K562 (cell line): ENCODE data around the gene TOM1L2. TPM values are rescaled to one million over a fixed set of nuclear protein-coding genes. Genes with fewer than 3 reads are reported as not detected.
A peak's percentile ranks its signal among the peaks of the same experiment; 100 is the strongest.

Source experiments
- DIDO1 ChIP-seq: fragments of 450-650 bp; IDR thresholded peaks from 2 replicates; pipeline ENCODE4 v1.6.1; 2016; ENCODE audit warnings: low read depth, missing biosample characterization, missing genetic modification characterization
- HIVEP1 ChIP-seq: fragments of 250-450 bp; sonication (Bioruptor Pico); IDR thresholded peaks from 2 replicates; pipeline ENCODE4 v1.4.0; 2020; ENCODE audit warnings: mild to moderate bottlenecking
- KAT2B ChIP-seq: IDR thresholded peaks from one replicate; pipeline ENCODE4 v1.6.1; 2012; ENCODE audit warnings: low read depth, mild to moderate bottlenecking, control low read depth, inconsistent platforms, low read length, moderate library complexity
- LEF1 ChIP-seq: fragments of 450-650 bp; IDR thresholded peaks from 2 replicates; pipeline ENCODE4 v1.6.1; 2016; ENCODE audit warnings: mild to moderate bottlenecking
- MAFG ChIP-seq: fragments of 450-650 bp; conservative IDR thresholded peaks from 2 replicates; pipeline ENCODE4 v1.6.1; 2016; ENCODE audit warnings: missing genetic modification characterization, missing compliant biosample characterization
- NFE2 ChIP-seq: IDR thresholded peaks from 2 replicates; pipeline ENCODE4 v1.6.1; 2014; ENCODE audit warnings: antibody characterized with exemption, low read depth
- NFYB ChIP-seq: IDR thresholded peaks from 2 replicates; pipeline ENCODE4 v1.6.1; 2011; ENCODE audit warnings: mild to moderate bottlenecking, moderate library complexity; ENCODE audit not compliant: insufficient read length; ENCODE audit errors: extremely low read depth
- PHB ChIP-seq: fragments of 250-450 bp; sonication (Bioruptor Pico); IDR thresholded peaks from 2 replicates; pipeline ENCODE4 v1.5.0; 2021
- PTBP1 ChIP-seq: fragments of 200-400 bp; formaldehyde crosslinking; IDR thresholded peaks from 2 replicates; pipeline ENCODE4 v1.6.1; 2017; ENCODE audit warnings: low read depth, low read length
- RUNX1 ChIP-seq: sonication (generic); IDR thresholded peaks from 2 replicates; pipeline ENCODE4 v1.6.1; 2016; ENCODE audit warnings: antibody characterized with exemption, low read depth
- SAP30 ChIP-seq: fragments of 200-600 bp; sonication (generic); IDR thresholded peaks from 2 replicates; pipeline ENCODE4 v1.6.1; 2012; ENCODE audit warnings: borderline replicate concordance, low read depth, mild to moderate bottlenecking, moderate library complexity, low read length, control low read depth, inconsistent platforms; ENCODE audit not compliant: insufficient read depth, poor library complexity, severe bottlenecking
- SMC3 ChIP-seq: conservative IDR thresholded peaks from 2 replicates; pipeline ENCODE4 v1.6.1; 2011; ENCODE audit warnings: low read depth, low read length, improper control_type of control experiment; ENCODE audit not compliant: insufficient read depth
- XRCC5 ChIP-seq: fragments of 200-400 bp; formaldehyde crosslinking; IDR thresholded peaks from 2 replicates; pipeline ENCODE4 v1.6.1; 2017; ENCODE audit warnings: low read depth, mild to moderate bottlenecking, low read length
- ZFP30 ChIP-seq: fragments of 250-450 bp; sonication (Bioruptor Pico); IDR thresholded peaks from 2 replicates; pipeline ENCODE4 v1.8.0; 2022; ENCODE audit warnings: moderate library complexity, mild to moderate bottlenecking, inconsistent platforms, borderline replicate concordance
- ZFX ChIP-seq: sonication (generic); formaldehyde crosslinking; IDR thresholded peaks from 2 replicates; pipeline ENCODE4 v1.8.0; 2022; ENCODE audit warnings: mild to moderate bottlenecking, missing genetic modification reagents, moderate library complexity
- ZNF197 ChIP-seq: fragments of 200-800 bp; sonication (Bioruptor generic); IDR thresholded peaks from 2 replicates; pipeline ENCODE4 v1.6.1; 2016; ENCODE audit warnings: low read depth, missing genetic modification characterization, missing compliant biosample characterization
- ZNF23 ChIP-seq: fragments of 250-450 bp; sonication (Bioruptor Pico); IDR thresholded peaks from 2 replicates; pipeline ENCODE4 v1.4.0; 2020; ENCODE audit warnings: mild to moderate bottlenecking
- ZNF584 ChIP-seq: fragments of 200-800 bp; sonication (Bioruptor generic); IDR thresholded peaks from 2 replicates; pipeline ENCODE4 v1.6.1; 2016; ENCODE audit warnings: low read depth, mild to moderate bottlenecking, missing genetic modification characterization, missing compliant biosample characterization
- ZNF589 ChIP-seq: fragments of 200-800 bp; sonication (Bioruptor generic); IDR thresholded peaks from 2 replicates; pipeline ENCODE4 v1.6.1; 2016; ENCODE audit warnings: low read depth, missing genetic modification characterization, missing compliant biosample characterization
- polyA plus RNA-seq, 8 experiments: library from polyadenylated mRNA; depleted of rRNA in 4 of 8; stranded (reverse) in 5 of 8; unstranded in 3 of 8; fragments of >200 nt; fragmentation: Nextera tagmentation in 2 of 8; fragmentation: Illumina TruSeq in 1 of 8; extraction: Ambion mirVana in 2 of 8; extraction: Trizol in 1 of 8; gene quantifications; 2 replicates each; pipeline versions ENCODE4 v1.2.1 to v1.2.3, GENCODE V29; 2011 to 2014; ENCODE audit warnings: inconsistent platforms in 1 of 8, missing spikeins in 1 of 8
- total RNA-seq, 7 experiments: library from RNA; depleted of rRNA in 6 of 7; stranded (reverse); fragments of >200 nt in 6 of 7; fragmentation: Illumina TruSeq in 2 of 7; extraction: Trizol in 2 of 7; gene quantifications; 2 replicates each; pipeline versions ENCODE4 v1.2.1 to v1.2.3, GENCODE V29; 2011 to 2021; ENCODE audit warnings: low replicate concordance in 1 of 7
- TF ChIP-seq, protein P1 (sequence below): fragments of 150-350 bp; IDR thresholded peaks from 2 replicates; pipeline ENCODE4 v1.6.1; 2014; ENCODE audit warnings: low read depth, mild to moderate bottlenecking, low read length, borderline replicate concordance
- TF ChIP-seq, protein P2 (sequence below): sonication (generic); formaldehyde crosslinking; IDR thresholded peaks from 2 replicates; pipeline ENCODE4 v1.8.1; 2023; ENCODE audit warnings: mild to moderate bottlenecking, missing genetic modification reagents, moderate library complexity
- TF ChIP-seq, protein P3 (sequence below): sonication (generic); formaldehyde crosslinking; IDR thresholded peaks from 2 replicates; pipeline ENCODE4 v1.9.0; 2022; ENCODE audit warnings: mild to moderate bottlenecking, missing genetic modification reagents
- TF ChIP-seq, protein P4 (sequence below): fragments of 450-650 bp; conservative IDR thresholded peaks from 2 replicates; pipeline ENCODE4 v1.6.1; 2016; ENCODE audit warnings: missing genetic modification characterization, low read depth, mild to moderate bottlenecking, missing compliant biosample characterization, moderate library complexity

Gene TOM1L2
- total and polyA plus RNA-seq, 9 of the 15 experiments (the other 6 are each of a cell fraction or from before 2014, with no cell fraction given): 0.07 to 6.0 (median 2.5) TPM

DNA sequence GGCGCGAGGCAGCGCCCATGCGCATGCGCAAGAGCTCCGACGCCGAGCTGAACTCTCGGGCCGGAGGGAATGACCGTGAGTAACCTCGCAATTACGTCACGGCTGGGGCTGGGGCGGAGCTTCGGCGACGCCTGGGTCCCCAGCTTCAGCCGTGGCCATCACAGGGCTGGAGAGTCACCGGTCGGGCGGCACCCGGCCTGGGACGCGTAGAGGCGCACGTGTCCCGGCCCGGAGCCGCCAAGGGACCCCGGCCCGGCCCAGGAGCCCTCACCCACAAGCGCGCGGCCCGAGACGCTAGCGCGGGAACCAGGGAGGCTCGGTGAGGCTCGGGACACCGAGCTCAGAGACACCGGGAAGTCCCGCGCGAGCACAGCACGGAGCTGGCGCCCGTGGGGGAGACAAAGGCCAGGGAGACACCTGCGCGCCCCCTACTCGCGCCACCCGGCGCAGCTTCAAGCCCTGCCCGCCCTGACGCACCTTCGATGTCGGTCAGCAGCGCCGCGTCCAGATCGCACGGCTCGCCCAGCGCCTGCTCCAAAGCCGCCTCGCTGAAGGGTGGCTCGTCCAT, 135.9 kb downstream of the TOM1L2 start (continued):
- TF ChIP-seq, protein P1, sequence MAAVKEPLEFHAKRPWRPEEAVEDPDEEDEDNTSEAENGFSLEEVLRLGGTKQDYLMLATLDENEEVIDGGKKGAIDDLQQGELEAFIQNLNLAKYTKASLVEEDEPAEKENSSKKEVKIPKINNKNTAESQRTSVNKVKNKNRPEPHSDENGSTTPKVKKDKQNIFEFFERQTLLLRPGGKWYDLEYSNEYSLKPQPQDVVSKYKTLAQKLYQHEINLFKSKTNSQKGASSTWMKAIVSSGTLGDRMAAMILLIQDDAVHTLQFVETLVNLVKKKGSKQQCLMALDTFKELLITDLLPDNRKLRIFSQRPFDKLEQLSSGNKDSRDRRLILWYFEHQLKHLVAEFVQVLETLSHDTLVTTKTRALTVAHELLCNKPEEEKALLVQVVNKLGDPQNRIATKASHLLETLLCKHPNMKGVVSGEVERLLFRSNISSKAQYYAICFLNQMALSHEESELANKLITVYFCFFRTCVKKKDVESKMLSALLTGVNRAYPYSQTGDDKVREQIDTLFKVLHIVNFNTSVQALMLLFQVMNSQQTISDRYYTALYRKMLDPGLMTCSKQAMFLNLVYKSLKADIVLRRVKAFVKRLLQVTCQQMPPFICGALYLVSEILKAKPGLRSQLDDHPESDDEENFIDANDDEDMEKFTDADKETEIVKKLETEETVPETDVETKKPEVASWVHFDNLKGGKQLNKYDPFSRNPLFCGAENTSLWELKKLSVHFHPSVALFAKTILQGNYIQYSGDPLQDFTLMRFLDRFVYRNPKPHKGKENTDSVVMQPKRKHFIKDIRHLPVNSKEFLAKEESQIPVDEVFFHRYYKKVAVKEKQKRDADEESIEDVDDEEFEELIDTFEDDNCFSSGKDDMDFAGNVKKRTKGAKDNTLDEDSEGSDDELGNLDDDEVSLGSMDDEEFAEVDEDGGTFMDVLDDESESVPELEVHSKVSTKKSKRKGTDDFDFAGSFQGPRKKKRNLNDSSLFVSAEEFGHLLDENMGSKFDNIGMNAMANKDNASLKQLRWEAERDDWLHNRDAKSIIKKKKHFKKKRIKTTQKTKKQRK: no peak
- TF ChIP-seq DIDO1: no peak
- no peak for TF ChIP-seq RUNX1
- TF ChIP-seq ZNF23 (CRISPR knock-in tag): no peak
- TF ChIP-seq NFYB: no peak
- TF ChIP-seq NFE2: no peak
- no peak for TF ChIP-seq HIVEP1 (CRISPR knock-in tag)
- no peak for TF ChIP-seq MAFG
- no peak for TF ChIP-seq SMC3
- TF ChIP-seq, protein P2, sequence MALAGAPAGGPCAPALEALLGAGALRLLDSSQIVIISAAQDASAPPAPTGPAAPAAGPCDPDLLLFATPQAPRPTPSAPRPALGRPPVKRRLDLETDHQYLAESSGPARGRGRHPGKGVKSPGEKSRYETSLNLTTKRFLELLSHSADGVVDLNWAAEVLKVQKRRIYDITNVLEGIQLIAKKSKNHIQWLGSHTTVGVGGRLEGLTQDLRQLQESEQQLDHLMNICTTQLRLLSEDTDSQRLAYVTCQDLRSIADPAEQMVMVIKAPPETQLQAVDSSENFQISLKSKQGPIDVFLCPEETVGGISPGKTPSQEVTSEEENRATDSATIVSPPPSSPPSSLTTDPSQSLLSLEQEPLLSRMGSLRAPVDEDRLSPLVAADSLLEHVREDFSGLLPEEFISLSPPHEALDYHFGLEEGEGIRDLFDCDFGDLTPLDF (CRISPR knock-in tag): peak; percentile 66; the same call in 1 of the 2 replicates
- TF ChIP-seq, protein P3, sequence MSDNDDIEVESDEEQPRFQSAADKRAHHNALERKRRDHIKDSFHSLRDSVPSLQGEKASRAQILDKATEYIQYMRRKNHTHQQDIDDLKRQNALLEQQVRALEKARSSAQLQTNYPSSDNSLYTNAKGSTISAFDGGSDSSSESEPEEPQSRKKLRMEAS (CRISPR knock-in tag): peak; percentile 89
- TF ChIP-seq XRCC5: no peak
- peak; percentile 88 for TF ChIP-seq ZFX (CRISPR knock-in tag)
- TF ChIP-seq ZFP30 (CRISPR knock-in tag): no peak
- 0 out of 2 replicates have a peak, but pooled peaks have one; percentile 8 for TF ChIP-seq ZNF197 (CRISPR knock-in tag)
- peak; percentile 26; the same call in 1 of the 2 replicates for TF ChIP-seq ZNF589 (CRISPR knock-in tag)
- TF ChIP-seq LEF1: no peak
- TF ChIP-seq ZNF584 (CRISPR knock-in tag): no peak
- TF ChIP-seq, protein P4, sequence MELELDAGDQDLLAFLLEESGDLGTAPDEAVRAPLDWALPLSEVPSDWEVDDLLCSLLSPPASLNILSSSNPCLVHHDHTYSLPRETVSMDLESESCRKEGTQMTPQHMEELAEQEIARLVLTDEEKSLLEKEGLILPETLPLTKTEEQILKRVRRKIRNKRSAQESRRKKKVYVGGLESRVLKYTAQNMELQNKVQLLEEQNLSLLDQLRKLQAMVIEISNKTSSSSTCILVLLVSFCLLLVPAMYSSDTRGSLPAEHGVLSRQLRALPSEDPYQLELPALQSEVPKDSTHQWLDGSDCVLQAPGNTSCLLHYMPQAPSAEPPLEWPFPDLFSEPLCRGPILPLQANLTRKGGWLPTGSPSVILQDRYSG (tag): no peak
- peak; percentile 71 for TF ChIP-seq SAP30
- TF ChIP-seq PHB (CRISPR knock-in tag): no peak
- no peak for TF ChIP-seq PTBP1
- TF ChIP-seq KAT2B: no peak
